Mesothelial cell of epicardium (in vitro differentiated cells): ENCODE measurements around the gene SLC38A10. TPM values are rescaled to one million over a fixed set of nuclear protein-coding genes. Genes with fewer than 3 reads are reported as not detected.

Experiments
- DNase-seq, 2 experiments: peaks; one replicate each; pipeline ENCODE4 v3.0.0; 2021; ENCODE audit warnings: low spot score in 2 of 2; ENCODE audit not compliant: unreplicated experiment in 2 of 2
- H3K27ac Mint-ChIP-seq: 2 replicates; pipeline ENCODE4 v1.8.0; 2021; ENCODE audit warnings: mixed read lengths
- H3K27me3 Mint-ChIP-seq: 2 replicates; pipeline ENCODE4 v1.8.0; 2021; ENCODE audit warnings: low read depth, mixed read lengths
- H3K36me3 Mint-ChIP-seq: 2 replicates; pipeline ENCODE4 v1.8.0; 2021; ENCODE audit warnings: mixed read lengths
- H3K4me1 Mint-ChIP-seq: 2 replicates; pipeline ENCODE4 v1.8.0; 2021; ENCODE audit warnings: mixed read lengths
- H3K4me3 Mint-ChIP-seq: 2 replicates; pipeline ENCODE4 v1.8.0; 2021; ENCODE audit warnings: mild to moderate bottlenecking, moderate library complexity, mixed read lengths
- H3K9me3 Mint-ChIP-seq: 2 replicates; pipeline ENCODE4 v1.8.0; 2021; ENCODE audit warnings: mixed read lengths
- total RNA-seq: library from RNA; stranded (reverse); gene quantifications from 3 replicates; pipeline ENCODE4 v1.2.1, GENCODE V29; 2021
- TF ChIP-seq, protein P1 (sequence below): fragments of 200-600 bp; sonication (generic); IDR thresholded peaks from one replicate; pipeline ENCODE4 v1.5.0; 2021; ENCODE audit warnings: antibody characterized with exemption; ENCODE audit not compliant: unreplicated experiment

The SLC38A10 gene
- total RNA-seq, 1 donor from 2014 or later, result 103 TPM

DNA sequence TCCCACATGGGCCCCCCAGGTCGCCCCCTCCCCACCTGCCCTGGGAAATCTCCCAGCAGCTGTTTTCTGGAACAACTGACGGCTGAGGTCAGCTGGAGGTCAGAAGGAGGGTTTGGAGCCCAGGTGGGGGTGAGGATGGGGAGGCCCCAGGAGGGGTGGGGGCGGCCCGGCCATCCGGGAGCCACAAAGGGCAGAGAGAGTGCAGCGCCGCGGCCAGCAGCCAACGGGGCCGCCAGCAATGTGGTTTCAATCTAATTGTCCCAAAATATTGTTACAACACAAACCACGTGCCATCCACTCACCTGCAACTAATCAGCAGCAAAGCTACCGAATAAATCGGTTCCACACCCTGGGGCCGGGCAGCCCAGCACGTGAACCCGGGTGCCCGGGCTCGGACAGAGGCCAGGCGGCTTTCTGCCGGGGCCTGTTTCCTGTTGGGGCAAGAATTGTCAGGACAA lies 28.3 kb upstream of the SLC38A10 start:
- Mint-ChIP-seq H3K9me3 (no peaks in the 10 kb centered on the region), H3K4me1 (peaks cover 23% of the 10 kb centered on the region), H3K27ac (peak overlapping the region; percentile 43), H3K36me3 (no peaks in the 10 kb centered on the region), H3K27me3 (no peaks in the 10 kb centered on the region), H3K4me3 (no peak overlapping the region)
- TF ChIP-seq, protein P1, sequence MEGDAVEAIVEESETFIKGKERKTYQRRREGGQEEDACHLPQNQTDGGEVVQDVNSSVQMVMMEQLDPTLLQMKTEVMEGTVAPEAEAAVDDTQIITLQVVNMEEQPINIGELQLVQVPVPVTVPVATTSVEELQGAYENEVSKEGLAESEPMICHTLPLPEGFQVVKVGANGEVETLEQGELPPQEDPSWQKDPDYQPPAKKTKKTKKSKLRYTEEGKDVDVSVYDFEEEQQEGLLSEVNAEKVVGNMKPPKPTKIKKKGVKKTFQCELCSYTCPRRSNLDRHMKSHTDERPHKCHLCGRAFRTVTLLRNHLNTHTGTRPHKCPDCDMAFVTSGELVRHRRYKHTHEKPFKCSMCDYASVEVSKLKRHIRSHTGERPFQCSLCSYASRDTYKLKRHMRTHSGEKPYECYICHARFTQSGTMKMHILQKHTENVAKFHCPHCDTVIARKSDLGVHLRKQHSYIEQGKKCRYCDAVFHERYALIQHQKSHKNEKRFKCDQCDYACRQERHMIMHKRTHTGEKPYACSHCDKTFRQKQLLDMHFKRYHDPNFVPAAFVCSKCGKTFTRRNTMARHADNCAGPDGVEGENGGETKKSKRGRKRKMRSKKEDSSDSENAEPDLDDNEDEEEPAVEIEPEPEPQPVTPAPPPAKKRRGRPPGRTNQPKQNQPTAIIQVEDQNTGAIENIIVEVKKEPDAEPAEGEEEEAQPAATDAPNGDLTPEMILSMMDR, result no peak
- DNase-seq, result no peak

DNA sequence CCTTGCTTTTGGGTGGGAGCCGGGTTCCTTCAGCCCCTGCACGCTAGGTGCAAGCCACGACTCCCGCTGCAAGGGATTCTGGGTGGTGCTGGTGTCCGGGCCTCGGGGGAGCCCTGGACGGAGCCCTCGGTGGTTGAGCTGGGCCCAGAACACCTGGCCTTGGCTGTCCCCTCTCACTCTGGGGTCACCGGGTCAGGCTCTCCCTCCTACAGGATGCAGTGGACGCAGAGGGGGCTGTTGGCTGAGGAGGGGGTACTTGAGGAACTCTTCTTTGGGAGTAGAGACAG lies 27.9 kb upstream of the SLC38A10 start:
- no peak for DNase-seq
- H3K36me3 Mint-ChIP-seq, result no peaks in the 10 kb centered on the region
- TF ChIP-seq, protein P1, result no peak
- no peak overlapping the region for H3K4me3 Mint-ChIP-seq
- H3K9me3 Mint-ChIP-seq, result no peaks in the 10 kb centered on the region
- peak overlapping the region; percentile 43 for H3K27ac Mint-ChIP-seq
- no peaks in the 10 kb centered on the region for H3K27me3 Mint-ChIP-seq
- H3K4me1 Mint-ChIP-seq, result peaks cover 25% of the 10 kb centered on the region

DNA sequence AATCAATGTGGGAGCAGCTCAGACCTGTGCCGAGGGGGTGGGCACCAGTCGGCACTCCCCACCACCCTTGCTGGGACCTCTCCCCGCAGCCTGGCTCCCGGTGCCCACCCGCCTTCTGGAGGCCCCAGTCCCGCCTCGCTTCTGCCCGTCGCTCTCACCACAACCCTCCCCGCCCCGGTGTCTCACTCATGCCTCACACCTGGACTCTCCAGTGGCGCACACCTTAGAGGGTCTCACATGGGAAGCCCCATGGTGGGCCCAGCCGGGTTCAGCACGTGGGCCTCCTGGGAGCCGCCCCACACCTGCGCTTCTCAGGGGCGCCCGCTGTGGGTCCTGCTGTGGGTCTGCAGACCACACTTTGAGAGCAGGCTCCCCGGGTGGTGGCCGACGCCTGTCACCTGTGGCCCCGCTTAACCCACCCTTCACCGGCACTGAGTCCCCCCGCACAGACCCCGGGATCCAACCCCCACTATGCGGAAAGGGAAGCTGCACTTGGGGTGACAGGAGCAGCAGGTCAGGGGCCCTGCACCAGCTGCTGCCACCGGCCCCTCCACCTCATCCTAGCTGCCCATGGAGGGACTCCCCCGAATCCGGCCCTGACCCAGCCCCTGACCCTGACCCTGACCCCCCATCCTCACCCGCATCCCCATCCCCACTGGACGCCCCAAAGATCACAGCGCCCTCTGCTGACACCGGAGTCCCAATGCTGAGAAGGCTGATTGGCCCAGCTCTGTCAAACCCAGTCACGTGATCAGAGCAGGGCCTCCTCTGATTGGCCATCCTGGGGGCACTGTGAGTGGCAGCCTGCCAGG lies 27.4 kb upstream of the SLC38A10 start:
- Mint-ChIP-seq H3K4me3 (no peak overlapping the region), H3K9me3 (no peaks in the 10 kb centered on the region), H3K4me1 (peaks cover 30% of the 10 kb centered on the region), H3K36me3 (no peaks in the 10 kb centered on the region), H3K27ac (no peak overlapping the region), H3K27me3 (no peaks in the 10 kb centered on the region)
- no peak for DNase-seq
- TF ChIP-seq, protein P1, result no peak

DNA sequence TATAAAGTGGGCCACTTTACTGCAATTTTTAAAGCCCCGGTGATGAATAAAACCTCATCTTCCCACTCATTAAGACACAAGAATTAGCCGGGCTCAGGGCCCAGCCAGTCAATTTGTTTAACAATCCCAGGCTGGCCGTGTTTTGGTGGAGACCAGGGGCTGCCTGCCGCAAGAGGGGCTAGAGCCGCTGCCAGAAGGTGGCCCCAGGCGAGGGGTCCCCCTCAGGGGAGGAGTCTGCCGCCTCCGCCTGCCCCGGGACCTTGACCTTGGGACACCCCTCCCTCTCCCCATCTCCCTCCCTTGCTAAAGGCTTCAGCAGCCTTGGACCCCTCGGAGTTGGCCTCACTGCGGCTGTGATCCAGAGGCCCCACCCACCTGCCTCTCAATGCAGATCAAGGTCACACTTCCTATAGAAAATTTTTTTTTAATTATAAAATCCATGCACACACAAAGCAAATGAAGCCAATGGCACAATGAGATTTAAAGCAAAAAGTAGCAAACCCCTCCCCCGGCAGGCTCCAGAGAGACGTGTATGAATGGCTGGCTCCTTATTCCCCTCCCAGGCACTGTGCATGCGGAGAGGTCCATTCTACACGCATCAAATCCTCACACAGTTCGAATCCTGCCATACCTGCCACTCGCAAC lies 23.0 kb upstream of the SLC38A10 start:
- no peak for DNase-seq
- no peak overlapping the region for H3K27ac Mint-ChIP-seq

DNA sequence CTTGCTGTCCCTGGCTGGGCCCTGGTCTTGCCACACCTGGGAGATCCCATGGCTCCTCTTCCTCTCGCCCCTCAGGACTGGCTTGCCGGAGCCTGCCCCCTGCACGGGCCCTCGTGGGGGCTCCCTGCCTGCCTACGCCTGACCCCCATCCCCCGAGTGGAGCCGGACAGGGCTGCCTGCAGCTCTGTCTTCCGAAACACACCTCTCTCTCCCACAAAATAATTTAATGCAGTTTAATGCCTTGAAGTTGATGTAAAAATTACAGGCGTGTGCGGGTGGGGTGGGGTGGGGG lies 22.4 kb upstream of the SLC38A10 start:
- H3K4me1 Mint-ChIP-seq, result peaks cover 28% of the 10 kb centered on the region
- TF ChIP-seq, protein P1, result no peak
- no peaks in the 10 kb centered on the region for H3K9me3 Mint-ChIP-seq
- DNase-seq, result no peak
- no peak overlapping the region for H3K4me3 Mint-ChIP-seq
- no peak overlapping the region for H3K27ac Mint-ChIP-seq
- H3K36me3 Mint-ChIP-seq, result no peaks in the 10 kb centered on the region
- H3K27me3 Mint-ChIP-seq, result no peaks in the 10 kb centered on the region

More for the DNA sequence above, 23.0 kb upstream of the SLC38A10 start:
- TF ChIP-seq, protein P1, result no peak
- H3K4me3 Mint-ChIP-seq, result no peak overlapping the region
- H3K9me3 Mint-ChIP-seq, result no peaks in the 10 kb centered on the region
- H3K4me1 Mint-ChIP-seq, result peaks cover 29% of the 10 kb centered on the region
- H3K27me3 Mint-ChIP-seq, result no peaks in the 10 kb centered on the region
- no peaks in the 10 kb centered on the region for H3K36me3 Mint-ChIP-seq
